ENCODE measurements around the gene ZBTB2.
A peak's percentile ranks its signal among the peaks of the same experiment; 100 is the strongest.
"Not testable (repeated sequence)": the region's sequence is repeated elsewhere in the genome, so short reads cannot be mapped to it uniquely, and the experiment has no call there.

The ZBTB2 gene

GRCh38 chr6:151389618-151390275 lies 1.6 kb downstream of the ZBTB2 start:
- TF ChIP-seq POLR2A (IDR thresholded peaks at IDR 0.05; ENCODE audit: low read length) (peak; percentile 88), GATA1 (IDR thresholded peaks at IDR 0.05; ENCODE audit: low read depth, low read length) (no peak)
- DNase-seq: no peak

GRCh38 chr6:151388997-151389617 lies 2.3 kb downstream of the ZBTB2 start:
- peak; percentile 60 to 67 for DNase-seq

GRCh38 chr6:151388236-151388635 lies 3.1 kb downstream of the ZBTB2 start:
- no peak for DNase-seq
- TF ChIP-seq POLR2A (IDR thresholded peaks at IDR 0.05; ENCODE audit: low read length) (no peak), GATA1 (IDR thresholded peaks at IDR 0.05; ENCODE audit: low read depth, low read length) (no peak)

More at GRCh38 chr6:151388997-151389617, 2.3 kb downstream of the ZBTB2 start:
- TF ChIP-seq GATA1 (IDR thresholded peaks at IDR 0.05; ENCODE audit: low read depth, low read length) (no peak), POLR2A (IDR thresholded peaks at IDR 0.05; ENCODE audit: low read length) (no peak)

GRCh38 chr6:151387175-151387970 lies 4.0 kb downstream of the ZBTB2 start:
- TF ChIP-seq POLR2A (IDR thresholded peaks at IDR 0.05; ENCODE audit: low read length): no peak
- no peak for TF ChIP-seq GATA1 (IDR thresholded peaks at IDR 0.05; ENCODE audit: low read depth, low read length)
- no peak for DNase-seq

GRCh38 chr6:151385177-151385576 lies 6.2 kb downstream of the ZBTB2 start:
- peak; percentile 18 to 32 for DNase-seq
- TF ChIP-seq GATA1 (IDR thresholded peaks at IDR 0.05; ENCODE audit: low read depth, low read length) (no peak), POLR2A (IDR thresholded peaks at IDR 0.05; ENCODE audit: low read length) (no peak)

- no peak for TF ChIP-seq GATA1 (IDR thresholded peaks at IDR 0.05; ENCODE audit: low read depth, low read length)
- no peak for DNase-seq
Observed at GRCh38 chr6:151384151-151384550, 7.2 kb downstream of the ZBTB2 start.

- DNase-seq: not testable (repeated sequence)
Observed at GRCh38 chr6:151382631-151383030, 8.7 kb downstream of the ZBTB2 start.

GRCh38 chr6:151381722-151382121 lies 9.6 kb downstream of the ZBTB2 start:
- TF ChIP-seq GATA1 (IDR thresholded peaks at IDR 0.05; ENCODE audit: low read depth, low read length) (no peak), POLR2A (IDR thresholded peaks at IDR 0.05; ENCODE audit: low read length) (no peak)
- no peak for DNase-seq

GRCh38 chr6:151380848-151381205 lies 10.5 kb downstream of the ZBTB2 start:
- no peak for TF ChIP-seq GATA1 (IDR thresholded peaks at IDR 0.05; ENCODE audit: low read depth, low read length)
- TF ChIP-seq POLR2A (IDR thresholded peaks at IDR 0.05; ENCODE audit: low read length): no peak
- no peak for DNase-seq

GRCh38 chr6:151379933-151380847 lies 11.2 kb downstream of the ZBTB2 start:
- TF ChIP-seq POLR2A (IDR thresholded peaks at IDR 0.05; ENCODE audit: low read length): no peak
- TF ChIP-seq GATA1 (IDR thresholded peaks at IDR 0.05; ENCODE audit: low read depth, low read length): no peak
- DNase-seq: peak; percentile 13 to 55

- DNase-seq: no peak
- TF ChIP-seq POLR2A (IDR thresholded peaks at IDR 0.05; ENCODE audit: low read length): no peak
- TF ChIP-seq GATA1 (IDR thresholded peaks at IDR 0.05; ENCODE audit: low read depth, low read length): no peak
Observed at GRCh38 chr6:151377095-151377494, 14.3 kb downstream of the ZBTB2 start.

- DNase-seq: no peak
- TF ChIP-seq GATA1 (IDR thresholded peaks at IDR 0.05; ENCODE audit: low read depth, low read length) (no peak), POLR2A (IDR thresholded peaks at IDR 0.05; ENCODE audit: low read length) (no peak)
Observed at GRCh38 chr6:151376440-151376839, 14.9 kb downstream of the ZBTB2 start.

GRCh38 chr6:151375833-151376232 lies 15.5 kb downstream of the ZBTB2 start:
- no peak for DNase-seq
- TF ChIP-seq POLR2A (IDR thresholded peaks at IDR 0.05; ENCODE audit: low read length): no peak
- no peak for TF ChIP-seq GATA1 (IDR thresholded peaks at IDR 0.05; ENCODE audit: low read depth, low read length)
